ENCODE results near the gene ZNF215.
A peak's percentile ranks its signal among the peaks of the same experiment; 100 is the strongest.
"Not testable (repeated sequence)": the region's sequence is repeated elsewhere in the genome, so short reads cannot be mapped to it uniquely, and the experiment has no call there.

The ZNF215 gene

GRCh38 chr11:6926208-6927029 is at the start of gene ZNF215:
Gene ZNF215 (plus strand): TSS chr11:6926426. CDS start chr11:6932273, 5,847 bp downstream.
- Mint-ChIP-seq H3K36me3 (ENCODE audit: low read depth) (no peaks in the 10 kb centered on the region), H3K27me3 (peaks cover 27% of the 10 kb centered on the region), H3K9me3 (no peaks in the 10 kb centered on the region), H3K27ac (no peak within 1 kb of the TSS), H3K4me1 (ENCODE audit: low read depth) (peaks cover 18% of the 10 kb centered on the region), H3K4me3 (peak within 1 kb of the TSS; percentile 80)
- intact Hi-C loops (cut with micrococcal nuclease) = no loop called here

- intact Hi-C loops (cut with micrococcal nuclease) = no loop called here
- Mint-ChIP-seq H3K9me3 (peaks cover 9% of the 10 kb centered on the region), H3K4me1 (ENCODE audit: low read depth) (no peaks in the 10 kb centered on the region), H3K4me3 (no peak overlapping the region), H3K27ac (no peak overlapping the region), H3K36me3 (ENCODE audit: low read depth) (no peaks in the 10 kb centered on the region), H3K27me3 (no peaks in the 10 kb centered on the region)
Measured at GRCh38 chr11:6876914-6877313, 49.3 kb upstream of the ZNF215 start.

- no peak overlapping the region for H3K27ac Mint-ChIP-seq
- H3K4me1 Mint-ChIP-seq (ENCODE audit: low read depth) = no peaks in the 10 kb centered on the region
- H3K27me3 Mint-ChIP-seq = peaks cover 7% of the 10 kb centered on the region
- no peak overlapping the region for H3K4me3 Mint-ChIP-seq
- no peaks in the 10 kb centered on the region for H3K36me3 Mint-ChIP-seq (ENCODE audit: low read depth)
- intact Hi-C loops (cut with micrococcal nuclease) = no loop called here
- no peaks in the 10 kb centered on the region for H3K9me3 Mint-ChIP-seq
Measured at GRCh38 chr11:6882751-6883150, 43.5 kb upstream of the ZNF215 start.

- H3K27ac Mint-ChIP-seq; H3K27me3 Mint-ChIP-seq; H3K4me3 Mint-ChIP-seq; H3K36me3 Mint-ChIP-seq (ENCODE audit: low read depth); H3K4me1 Mint-ChIP-seq (ENCODE audit: low read depth); H3K9me3 Mint-ChIP-seq; intact Hi-C loops (cut with micrococcal nuclease): not testable (repeated sequence)
Measured at GRCh38 chr11:6887711-6888110, 38.5 kb upstream of the ZNF215 start.

- Mint-ChIP-seq H3K27ac (no peak overlapping the region), H3K36me3 (ENCODE audit: low read depth) (no peaks in the 10 kb centered on the region), H3K4me3 (no peak overlapping the region), H3K27me3 (peaks cover 4% of the 10 kb centered on the region), H3K4me1 (ENCODE audit: low read depth) (no peaks in the 10 kb centered on the region), H3K9me3 (no peaks in the 10 kb centered on the region)
- intact Hi-C loops (cut with micrococcal nuclease) = no loop called here
Measured at GRCh38 chr11:6888830-6889229, 37.4 kb upstream of the ZNF215 start.

GRCh38 chr11:6889835-6890234 is 36.4 kb upstream of the ZNF215 start:
- Mint-ChIP-seq H3K36me3 (ENCODE audit: low read depth) (no peaks in the 10 kb centered on the region), H3K9me3 (no peaks in the 10 kb centered on the region), H3K4me3 (no peak overlapping the region), H3K27ac (no peak overlapping the region), H3K27me3 (peaks cover 3% of the 10 kb centered on the region), H3K4me1 (ENCODE audit: low read depth) (no peaks in the 10 kb centered on the region)
- intact Hi-C loops (cut with micrococcal nuclease) = no loop called here

- Mint-ChIP-seq H3K9me3 (no peaks in the 10 kb centered on the region), H3K36me3 (ENCODE audit: low read depth) (no peaks in the 10 kb centered on the region), H3K4me1 (ENCODE audit: low read depth) (no peaks in the 10 kb centered on the region), H3K4me3 (no peak within 1 kb of the TSS), H3K27me3 (no peaks in the 10 kb centered on the region), H3K27ac (no peak within 1 kb of the TSS)
- intact Hi-C loops (cut with micrococcal nuclease) = no loop called here
Measured at GRCh38 chr11:6892400-6892799, 33.8 kb upstream of the ZNF215 start, which contains the start of gene OR2D2. Gene OR2D2 (minus strand): TSS chr11:6892500. CDS start chr11:6892500, 0 bp downstream.

- intact Hi-C loops (cut with micrococcal nuclease) = no loop called here
- Mint-ChIP-seq H3K27ac (no peak overlapping the region), H3K9me3 (no peaks in the 10 kb centered on the region), H3K36me3 (ENCODE audit: low read depth) (no peaks in the 10 kb centered on the region), H3K4me1 (ENCODE audit: low read depth) (no peaks in the 10 kb centered on the region), H3K4me3 (no peak overlapping the region), H3K27me3 (no peaks in the 10 kb centered on the region)
Measured at GRCh38 chr11:6894097-6894496, 32.1 kb upstream of the ZNF215 start.

GRCh38 chr11:6895010-6895409 is 31.2 kb upstream of the ZNF215 start:
- intact Hi-C loops (cut with micrococcal nuclease) = no loop called here
- H3K4me3 Mint-ChIP-seq = no peak overlapping the region
- H3K27ac Mint-ChIP-seq = no peak overlapping the region
- H3K36me3 Mint-ChIP-seq (ENCODE audit: low read depth) = no peaks in the 10 kb centered on the region
- no peaks in the 10 kb centered on the region for H3K4me1 Mint-ChIP-seq (ENCODE audit: low read depth)
- no peaks in the 10 kb centered on the region for H3K27me3 Mint-ChIP-seq
- no peaks in the 10 kb centered on the region for H3K9me3 Mint-ChIP-seq

- Mint-ChIP-seq H3K36me3 (ENCODE audit: low read depth) (no peaks in the 10 kb centered on the region), H3K27ac (no peak overlapping the region), H3K4me3 (no peak overlapping the region), H3K9me3 (no peaks in the 10 kb centered on the region), H3K4me1 (ENCODE audit: low read depth) (no peaks in the 10 kb centered on the region), H3K27me3 (no peaks in the 10 kb centered on the region)
- intact Hi-C loops (cut with micrococcal nuclease) = no loop called here
Measured at GRCh38 chr11:6898911-6899310, 27.3 kb upstream of the ZNF215 start.

- intact Hi-C loops (cut with micrococcal nuclease) = no loop called here
- H3K4me3 Mint-ChIP-seq = no peak overlapping the region
Measured at GRCh38 chr11:6900327-6900999, 25.8 kb upstream of the ZNF215 start.

GRCh38 chr11:6904804-6905203 is 21.4 kb upstream of the ZNF215 start:
- H3K27me3 Mint-ChIP-seq; H3K36me3 Mint-ChIP-seq (ENCODE audit: low read depth); H3K4me1 Mint-ChIP-seq (ENCODE audit: low read depth); intact Hi-C loops (cut with micrococcal nuclease); H3K27ac Mint-ChIP-seq; H3K4me3 Mint-ChIP-seq: not testable (repeated sequence)
- peaks cover 18% of the 10 kb centered on the region for H3K9me3 Mint-ChIP-seq

More at GRCh38 chr11:6900327-6900999, 25.8 kb upstream of the ZNF215 start:
- no peaks in the 10 kb centered on the region for H3K36me3 Mint-ChIP-seq (ENCODE audit: low read depth)
- no peaks in the 10 kb centered on the region for H3K27me3 Mint-ChIP-seq
- no peaks in the 10 kb centered on the region for H3K4me1 Mint-ChIP-seq (ENCODE audit: low read depth)
- peaks cover 12% of the 10 kb centered on the region for H3K9me3 Mint-ChIP-seq
- no peak overlapping the region for H3K27ac Mint-ChIP-seq

GRCh38 chr11:6911378-6911777 is 14.8 kb upstream of the ZNF215 start:
- no peak overlapping the region for H3K4me3 Mint-ChIP-seq
- H3K27ac Mint-ChIP-seq = no peak overlapping the region
- no peaks in the 10 kb centered on the region for H3K4me1 Mint-ChIP-seq (ENCODE audit: low read depth)
- no peaks in the 10 kb centered on the region for H3K27me3 Mint-ChIP-seq
- no peaks in the 10 kb centered on the region for H3K9me3 Mint-ChIP-seq
- H3K36me3 Mint-ChIP-seq (ENCODE audit: low read depth) = no peaks in the 10 kb centered on the region
- intact Hi-C loops (cut with micrococcal nuclease) = no loop called here

GRCh38 chr11:6911948-6912347 is 14.3 kb upstream of the ZNF215 start:
- H3K9me3 Mint-ChIP-seq = no peaks in the 10 kb centered on the region
- intact Hi-C loops (cut with micrococcal nuclease) = no loop called here
- H3K27me3 Mint-ChIP-seq = no peaks in the 10 kb centered on the region
- H3K4me3 Mint-ChIP-seq = no peak overlapping the region
- no peak overlapping the region for H3K27ac Mint-ChIP-seq
- H3K36me3 Mint-ChIP-seq (ENCODE audit: low read depth) = no peaks in the 10 kb centered on the region
- H3K4me1 Mint-ChIP-seq (ENCODE audit: low read depth) = no peaks in the 10 kb centered on the region

All from dendritic cell treated with granulocyte-macrophage colony-stimulating factor and Interleukin-4, amounts not matched to agents 40 ng/mL and 50 ng/mL, for 4 days (primary cell).